ENCODE data around the gene CHAF1B. TPM values are rescaled to one million over a fixed set of nuclear protein-coding genes. Genes with fewer than 3 reads are reported as not detected.
"Not testable (repeated sequence)": the region's sequence is repeated elsewhere in the genome, so short reads cannot be mapped to it uniquely, and the experiment has no call there.

The CHAF1B gene
- 1 to 10 TPM; 4.2 to 4.9 TPM for total RNA-seq

GRCh38 chr21:36385233-36386030 is at the start of gene CHAF1B:
Gene CHAF1B (plus strand): TSS chr21:36385392. CDS start chr21:36386137, 745 bp downstream.
- WGBS, result 2% methylated on average over 56 of the region's 77 CpGs
- DNase-seq (ENCODE audit: low spot score), result peak; percentile 75
- H3K4me3 ChIP-seq, result peak within 1 kb of the TSS; percentile 58 to 64

GRCh38 chr21:36337099-36337509 is 48.1 kb upstream of the CHAF1B start:
- Histone ChIP-seq H3K4me1 (replicated peaks) (no peaks in the 10 kb centered on the region), H3K9me3 (no peaks in the 10 kb centered on the region), H3K36me3 (peaks cover 0 to 4% of the 10 kb centered on the region in 2 donors), H3K27me3 (replicated peaks; ENCODE audit: insufficient read depth) (no peaks in the 10 kb centered on the region), H3K27ac (no peak overlapping the region), H3K4me3 (no peak overlapping the region)
- TF ChIP-seq POLR2AphosphoS5 (IDR thresholded peaks at IDR 0.05), result peak; percentile 52
- no peak for TF ChIP-seq CTCF (IDR thresholded peaks at IDR 0.05)
- TF ChIP-seq POLR2A (IDR thresholded peaks at IDR 0.05), result no peak
- intact Hi-C loops (cut with DNase I), result no loop called here
- WGBS, result 45% methylated on average over 3 of the region's 3 CpGs
- peak; percentile 37 for DNase-seq (ENCODE audit: low spot score)

More at GRCh38 chr21:36385233-36386030, at the start of gene CHAF1B:
- Histone ChIP-seq H3K9me3 (no peaks in the 10 kb centered on the region), H3K36me3 (no peaks in the 10 kb centered on the region), H3K27me3 (replicated peaks; ENCODE audit: insufficient read depth) (no peaks in the 10 kb centered on the region), H3K27ac (peak within 1 kb of the TSS; percentile 67 to 78), H3K4me1 (replicated peaks) (no peaks in the 10 kb centered on the region)
- TF ChIP-seq POLR2AphosphoS5 (IDR thresholded peaks at IDR 0.05) (no peak), POLR2A (IDR thresholded peaks at IDR 0.05) (peak; percentile 67)
- intact Hi-C loops (cut with DNase I), result no loop called here

- Histone ChIP-seq H3K4me3 (no peak overlapping the region), H3K36me3 (peaks cover 0 to 4% of the 10 kb centered on the region in 2 donors), H3K27me3 (replicated peaks; ENCODE audit: insufficient read depth) (no peaks in the 10 kb centered on the region), H3K4me1 (replicated peaks) (no peaks in the 10 kb centered on the region), H3K9me3 (no peaks in the 10 kb centered on the region), H3K27ac (no peak overlapping the region)
- no peak for TF ChIP-seq CTCF (IDR thresholded peaks at IDR 0.05)
- no peak for TF ChIP-seq POLR2A (IDR thresholded peaks at IDR 0.05)
- no peak for TF ChIP-seq POLR2AphosphoS5 (IDR thresholded peaks at IDR 0.05)
- DNase-seq (ENCODE audit: low spot score), result no peak
- WGBS, result 92% methylated on average over 10 of the region's 10 CpGs
- intact Hi-C loops (cut with DNase I), result no loop called here
Observed at GRCh38 chr21:36338975-36339374, 46.2 kb upstream of the CHAF1B start.

- H3K36me3 ChIP-seq; H3K27me3 ChIP-seq (replicated peaks; ENCODE audit: insufficient read depth); H3K4me1 ChIP-seq (replicated peaks); DNase-seq (ENCODE audit: low spot score); H3K9me3 ChIP-seq; intact Hi-C loops (cut with DNase I); H3K27ac ChIP-seq; H3K4me3 ChIP-seq: not testable (repeated sequence)
- WGBS, result 96% methylated on average over 7 of the region's 7 CpGs
Observed at GRCh38 chr21:36342581-36342980, 42.6 kb upstream of the CHAF1B start.

GRCh38 chr21:36344931-36345330 is 40.3 kb upstream of the CHAF1B start:
- H3K27me3 ChIP-seq (replicated peaks; ENCODE audit: insufficient read depth), result no peaks in the 10 kb centered on the region
- peaks cover 0 to 8% of the 10 kb centered on the region in 2 donors for H3K36me3 ChIP-seq
- H3K4me3 ChIP-seq, result no peak overlapping the region
- 88% methylated on average over 1 of the region's 1 CpG for WGBS
- no peaks in the 10 kb centered on the region for H3K4me1 ChIP-seq (replicated peaks)
- no peak for DNase-seq (ENCODE audit: low spot score)
- intact Hi-C loops (cut with DNase I), result no loop called here
- TF ChIP-seq POLR2AphosphoS5 (IDR thresholded peaks at IDR 0.05) (no peak), CTCF (IDR thresholded peaks at IDR 0.05) (no peak), POLR2A (IDR thresholded peaks at IDR 0.05) (no peak)
- no peak overlapping the region for H3K27ac ChIP-seq
- no peaks in the 10 kb centered on the region for H3K9me3 ChIP-seq

All from prostate gland (tissue), 2 donors.